ENCODE results near the gene CYP4F22.
A peak's percentile ranks its signal among the peaks of the same experiment; 100 is the strongest.
"Not testable (repeated sequence)": the region's sequence is repeated elsewhere in the genome, so short reads cannot be mapped to it uniquely, and the experiment has no call there.

Gene CYP4F22

GRCh38 chr19:15589760-15590451 lies 81.6 kb downstream of the CYP4F22 start:
- ChIA-PET CTCF (interaction anchor here (0.6 kb wide), 1 partner anchor 14 kb away, joined by 4 read pairs; no protein-coding TSS in a partner anchor), POLR2A (ENCODE audit: low non-redundant PET) (no interaction called here)
- no peak for TF ChIP-seq CTCF (conservative IDR thresholded peaks at IDR 0.05; ENCODE audit: low read depth)
- H3K27ac ChIP-seq: no peak overlapping the region
- DNase-seq (ENCODE audit: low spot score): no peak

- CTCF ChIA-PET: no interaction called here
- no peak overlapping the region for H3K27ac ChIP-seq
- POLR2A ChIA-PET (ENCODE audit: low non-redundant PET): no interaction called here
- DNase-seq (ENCODE audit: low spot score): no peak
- TF ChIP-seq CTCF (conservative IDR thresholded peaks at IDR 0.05; ENCODE audit: low read depth): no peak
These were observed 83.5 kb downstream of the CYP4F22 start for GRCh38 chr19:15591796-15592195.

GRCh38 chr19:15592506-15592905 lies 84.2 kb downstream of the CYP4F22 start:
- CTCF ChIA-PET; H3K27ac ChIP-seq; POLR2A ChIA-PET (ENCODE audit: low non-redundant PET); DNase-seq (ENCODE audit: low spot score): not testable (repeated sequence)

- CTCF ChIA-PET; POLR2A ChIA-PET (ENCODE audit: low non-redundant PET); H3K27ac ChIP-seq; DNase-seq (ENCODE audit: low spot score): not testable (repeated sequence)
These were observed 85.4 kb downstream of the CYP4F22 start for GRCh38 chr19:15593766-15594165.

- ChIA-PET POLR2A (ENCODE audit: low non-redundant PET) (no interaction called here), CTCF (interaction anchor here (0.6 kb wide), 1 partner anchor 29 kb away, joined by 3 read pairs; no protein-coding TSS in a partner anchor)
- DNase-seq (ENCODE audit: low spot score): peak; percentile 19
- TF ChIP-seq CTCF (conservative IDR thresholded peaks at IDR 0.05; ENCODE audit: low read depth): no peak
- H3K27ac ChIP-seq: no peak overlapping the region
These were observed 86.7 kb downstream of the CYP4F22 start for GRCh38 chr19:15595069-15595468.

All from RWPE1 (cell line).